Measurements from ENCODE around the gene ZSCAN20. TPM values are rescaled to one million over a fixed set of nuclear protein-coding genes. Genes with fewer than 3 reads are reported as not detected.

ZSCAN20 gene
- total RNA-seq, 4 donors from 2014 or later: 2.1 to 6.1 (median 4.0) TPM

DNA sequence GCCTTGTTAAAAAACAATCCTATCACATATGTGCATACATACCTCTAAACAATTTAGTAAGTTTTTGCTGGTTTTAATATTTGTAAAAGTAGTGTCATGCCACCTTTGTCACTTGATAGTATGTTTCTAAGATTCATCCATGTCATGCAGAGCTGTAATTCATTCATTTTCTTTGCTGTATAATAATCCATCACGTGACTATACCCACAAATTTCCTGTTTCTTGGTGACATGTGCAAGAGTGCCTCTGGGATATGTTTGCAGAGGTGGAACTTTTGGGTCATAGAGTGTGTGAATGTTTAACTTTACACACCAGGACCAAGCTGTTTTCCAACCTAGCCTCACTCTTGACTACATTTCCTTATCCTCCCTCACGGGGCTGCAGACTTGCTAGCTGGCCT is 62.9 kb downstream of the ZSCAN20 start:
- H3K36me3 ChIP-seq: no peaks in the 10 kb centered on the region
- H3K4me1 ChIP-seq: no peaks in the 10 kb centered on the region
- no peak for TF ChIP-seq POLR2A (IDR thresholded peaks at IDR 0.05)
- TF ChIP-seq, protein P1, sequence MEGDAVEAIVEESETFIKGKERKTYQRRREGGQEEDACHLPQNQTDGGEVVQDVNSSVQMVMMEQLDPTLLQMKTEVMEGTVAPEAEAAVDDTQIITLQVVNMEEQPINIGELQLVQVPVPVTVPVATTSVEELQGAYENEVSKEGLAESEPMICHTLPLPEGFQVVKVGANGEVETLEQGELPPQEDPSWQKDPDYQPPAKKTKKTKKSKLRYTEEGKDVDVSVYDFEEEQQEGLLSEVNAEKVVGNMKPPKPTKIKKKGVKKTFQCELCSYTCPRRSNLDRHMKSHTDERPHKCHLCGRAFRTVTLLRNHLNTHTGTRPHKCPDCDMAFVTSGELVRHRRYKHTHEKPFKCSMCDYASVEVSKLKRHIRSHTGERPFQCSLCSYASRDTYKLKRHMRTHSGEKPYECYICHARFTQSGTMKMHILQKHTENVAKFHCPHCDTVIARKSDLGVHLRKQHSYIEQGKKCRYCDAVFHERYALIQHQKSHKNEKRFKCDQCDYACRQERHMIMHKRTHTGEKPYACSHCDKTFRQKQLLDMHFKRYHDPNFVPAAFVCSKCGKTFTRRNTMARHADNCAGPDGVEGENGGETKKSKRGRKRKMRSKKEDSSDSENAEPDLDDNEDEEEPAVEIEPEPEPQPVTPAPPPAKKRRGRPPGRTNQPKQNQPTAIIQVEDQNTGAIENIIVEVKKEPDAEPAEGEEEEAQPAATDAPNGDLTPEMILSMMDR (IDR thresholded peaks at IDR 0.05): no peak
- intact Hi-C loops (cut with DNase I): no loop called here
- 66 to 67% methylated on average over 2 of the region's 2 CpGs for WGBS, 2 donors
- peaks cover 0 to 5% (median 0%) of the 10 kb centered on the region in 4 donors for H3K27me3 ChIP-seq
- no peaks in the 10 kb centered on the region for H3K9me3 ChIP-seq
- no peak overlapping the region for H3K4me3 ChIP-seq
- no peak for DNase-seq
- no peak overlapping the region for H3K27ac ChIP-seq

- intact Hi-C loops (cut with DNase I): no loop called here
- Histone ChIP-seq H3K27ac (no peak overlapping the region), H3K4me3 (no peak overlapping the region), H3K36me3 (no peaks in the 10 kb centered on the region), H3K4me1 (no peaks in the 10 kb centered on the region), H3K27me3 (peaks cover 0 to 4% (median 0%) of the 10 kb centered on the region in 4 donors), H3K9me3 (no peaks in the 10 kb centered on the region)
- 89 to 94% methylated on average over 5 of the region's 5 CpGs for WGBS, 2 donors
- TF ChIP-seq POLR2A (IDR thresholded peaks at IDR 0.05): no peak
- TF ChIP-seq, protein P1 (IDR thresholded peaks at IDR 0.05): no peak
- no peak for DNase-seq
Measured at GRCh38 chr1:33537885-33538284, 65.4 kb downstream of the ZSCAN20 start.

GRCh38 chr1:33541966-33542365 is 69.5 kb downstream of the ZSCAN20 start:
- intact Hi-C loops (cut with DNase I): no loop called here
- no peaks in the 10 kb centered on the region for H3K36me3 ChIP-seq
- 77 to 89% methylated on average over 6 of the region's 6 CpGs for WGBS, 2 donors
- no peaks in the 10 kb centered on the region for H3K4me1 ChIP-seq
- H3K4me3 ChIP-seq: no peak overlapping the region
- H3K27ac ChIP-seq: no peak overlapping the region
- DNase-seq: no peak
- H3K27me3 ChIP-seq: peaks cover 0 to 6% (median 0%) of the 10 kb centered on the region in 4 donors
- no peaks in the 10 kb centered on the region for H3K9me3 ChIP-seq
- TF ChIP-seq, protein P1 (IDR thresholded peaks at IDR 0.05): no peak
- no peak for TF ChIP-seq POLR2A (IDR thresholded peaks at IDR 0.05)

Other genes with a start within 250 kb of the ZSCAN20 start
- gene ZNF362, start 216.2 kb upstream of the ZSCAN20 start, total RNA-seq: 10 to 100 TPM in 3 of 4 donors, 1 to 10 TPM in 1; 3.6 to 18.9 (median 13.7) TPM
- not detected for gene A3GALT2, start 151.5 kb upstream of the ZSCAN20 start, total RNA-seq
- gene PHC2, start 41.5 kb upstream of the ZSCAN20 start, total RNA-seq: 10 to 100 TPM; 27.4 to 92.1 (median 50.6) TPM